Panc1 (cell line): ENCODE measurements around the gene NOL4L. TPM values are rescaled to one million over a fixed set of nuclear protein-coding genes. Genes with fewer than 3 reads are reported as not detected.

Source experiments
- ATAC-seq: fragments of 200-7000 bp; cut with Tn5 transposase; 2 replicates; pipeline ENCODE4 v1.9.1; 2020; ENCODE audit warnings: mild to moderate bottlenecking, moderate library complexity
- BruUV-seq: library from RNA; stranded (reverse); fragments of 400-500 nt; replicated peaks from 2 replicates; lab custom pipeline; 2021; lab: Mats Ljungman, UMichigan
- CTCF ChIA-PET: fragments of 300-600 bp; sonication (Branson Sonifier 250); formaldehyde crosslinking; loops from one replicate; lab custom pipeline; 2022; ENCODE audit warnings: antibody characterized with exemption; lab: Charles Lee
- POLR2A ChIA-PET: fragments of 300-600 bp; sonication (Branson Sonifier 250); formaldehyde crosslinking; loops from one replicate; lab custom pipeline; 2022; ENCODE audit warnings: antibody characterized with exemption; lab: Charles Lee
- DNase-seq: peaks from one replicate; pipeline ENCODE4 v3.0.0-alpha.2; 2010; ENCODE audit warnings: low read depth, low spot score
- H3K27ac ChIP-seq: 2 replicates; pipeline ENCODE4 v1.5.1; 2011; ENCODE audit warnings: mild to moderate bottlenecking, low read length, inconsistent platforms
- H3K27me3 ChIP-seq: fragments of 200-500 bp; sonication (Bioruptor generic); 2 replicates; pipeline ENCODE4 v1.6.0; 2014; ENCODE audit warnings: low read length, inconsistent platforms; ENCODE audit not compliant: control insufficient read depth, insufficient read depth
- H3K36me3 ChIP-seq: fragments of 200-500 bp; sonication (Bioruptor generic); 2 replicates; pipeline ENCODE4 v1.5.1; 2014; ENCODE audit warnings: inconsistent platforms, mild to moderate bottlenecking, low read length, moderate library complexity; ENCODE audit not compliant: control insufficient read depth, insufficient read depth
- H3K4me1 ChIP-seq: 2 replicates; pipeline ENCODE4 v1.5.1; 2011; ENCODE audit warnings: inconsistent platforms, mild to moderate bottlenecking, low read length, moderate library complexity; ENCODE audit not compliant: control insufficient read depth, insufficient read depth
- H3K4me3 ChIP-seq, 2 experiments: 2 replicates each; pipeline ENCODE4 v1.5.1; 2011 to 2012; ENCODE audit warnings: low read depth in 2 of 2, low read length in 2 of 2, mild to moderate bottlenecking in 2 of 2, inconsistent platforms in 1 of 2, moderate library complexity in 1 of 2
- H3K9me3 ChIP-seq: fragments of 200-500 bp; sonication (Bioruptor generic); 2 replicates; pipeline ENCODE4 v1.5.1; 2014; ENCODE audit warnings: low read depth, mild to moderate bottlenecking, inconsistent platforms, low read length, moderate library complexity; ENCODE audit not compliant: control insufficient read depth, insufficient read depth
- CTCF ChIP-seq: fragments of 450-650 bp; IDR thresholded peaks from 2 replicates; pipeline ENCODE4 v1.5.1; 2017; ENCODE audit warnings: mild to moderate bottlenecking
- POLR2AphosphoS5 ChIP-seq: IDR thresholded peaks from 2 replicates; pipeline ENCODE4 v1.6.1; 2012; ENCODE audit warnings: mild to moderate bottlenecking, low read depth, low read length, moderate library complexity
- REST ChIP-seq, 2 experiments: IDR thresholded peaks; 2 replicates each; pipeline ENCODE4 v1.6.1; 2011 to 2012; ENCODE audit warnings: low read depth in 2 of 2, control low read depth in 1 of 2, low read length in 1 of 2, mild to moderate bottlenecking in 1 of 2, moderate library complexity in 1 of 2; ENCODE audit not compliant: insufficient read depth in 1 of 2
- SIN3A ChIP-seq: IDR thresholded peaks from 2 replicates; pipeline ENCODE4 v1.6.1; 2012; ENCODE audit warnings: low read depth, mild to moderate bottlenecking, low read length, moderate library complexity, borderline replicate concordance; ENCODE audit not compliant: insufficient read depth
- TCF7L2 ChIP-seq: IDR thresholded peaks from 2 replicates; pipeline ENCODE4 v1.6.1; 2011; ENCODE audit warnings: mild to moderate bottlenecking, low read depth, low read length, inconsistent platforms
- in situ Hi-C: cut with HindIII; loops from 2 replicates; pipeline ENCODE4 v1.10.0; 2016; ENCODE audit warnings: low sequenced_read_pairs, low pct_unique_long_range_greater_than_20kb
- intact Hi-C: fragments of 100-400 bp; cut with micrococcal nuclease; formaldehyde crosslinking; loops from one replicate; pipeline ENCODE4 v1.10.0; 2022; ENCODE audit not compliant: unreplicated experiment
- total RNA-seq: library from RNA; stranded (reverse); gene quantifications from one replicate; pipeline ENCODE4 v1.2.1, GENCODE V29; 2021; ENCODE audit not compliant: unreplicated experiment

NOL4L gene
- total RNA-seq, 1 experiment from 2014 or later = 21.6 TPM

- CTCF ChIA-PET = no interaction called here
- H3K9me3 ChIP-seq = no peaks in the 10 kb centered on the region
- no peak overlapping the region for H3K4me3 ChIP-seq
- POLR2A ChIA-PET = no interaction called here
- TF ChIP-seq CTCF (no peak), POLR2AphosphoS5 (no peak), REST (IDR thresholded peaks at IDR 0.05; ENCODE audit: insufficient read depth in 1 of 2, low read depth in 2 of 2, low read length in 1 of 2) (no peak), SIN3A (no peak)
- H3K4me1 ChIP-seq = peaks cover 64% of the 10 kb centered on the region
- no TSS peak for BruUV-seq
- in situ Hi-C loops (no loop called here), intact Hi-C loops (no loop called here)
- H3K27ac ChIP-seq = peak overlapping the region; percentile 44; the same call in 1 of the 2 replicates
- H3K36me3 ChIP-seq = no peaks in the 10 kb centered on the region; the same call in 1 of the 2 replicates
- H3K27me3 ChIP-seq = no peaks in the 10 kb centered on the region
- ATAC-seq (no peak), DNase-seq (no peak)
Measured at GRCh38 chr20:32477594-32478512, 107.3 kb downstream of the NOL4L start.

GRCh38 chr20:32476684-32477593 is 108.2 kb downstream of the NOL4L start:
- H3K4me3 ChIP-seq = no peak overlapping the region
- no peaks in the 10 kb centered on the region for H3K9me3 ChIP-seq
- intact Hi-C loops = no loop called here
- POLR2A ChIA-PET = no interaction called here
- CTCF ChIA-PET = no interaction called here
- no peak for DNase-seq
- TF ChIP-seq TCF7L2 (no peak), REST (IDR thresholded peaks at IDR 0.05; ENCODE audit: insufficient read depth in 1 of 2, low read depth in 2 of 2, low read length in 1 of 2) (no peak), CTCF (no peak), POLR2AphosphoS5 (no peak), SIN3A (no peak)
- in situ Hi-C loops = no loop called here
- no TSS peak for BruUV-seq
- H3K4me1 ChIP-seq = peaks cover 61% of the 10 kb centered on the region
- no peaks in the 10 kb centered on the region for H3K27me3 ChIP-seq
- H3K36me3 ChIP-seq = no peaks in the 10 kb centered on the region
- H3K27ac ChIP-seq = peak overlapping the region; percentile 44; the same call in 1 of the 2 replicates
- ATAC-seq = no peak
